Measurements from ENCODE around the gene NAV2.

Gene NAV2

DNA sequence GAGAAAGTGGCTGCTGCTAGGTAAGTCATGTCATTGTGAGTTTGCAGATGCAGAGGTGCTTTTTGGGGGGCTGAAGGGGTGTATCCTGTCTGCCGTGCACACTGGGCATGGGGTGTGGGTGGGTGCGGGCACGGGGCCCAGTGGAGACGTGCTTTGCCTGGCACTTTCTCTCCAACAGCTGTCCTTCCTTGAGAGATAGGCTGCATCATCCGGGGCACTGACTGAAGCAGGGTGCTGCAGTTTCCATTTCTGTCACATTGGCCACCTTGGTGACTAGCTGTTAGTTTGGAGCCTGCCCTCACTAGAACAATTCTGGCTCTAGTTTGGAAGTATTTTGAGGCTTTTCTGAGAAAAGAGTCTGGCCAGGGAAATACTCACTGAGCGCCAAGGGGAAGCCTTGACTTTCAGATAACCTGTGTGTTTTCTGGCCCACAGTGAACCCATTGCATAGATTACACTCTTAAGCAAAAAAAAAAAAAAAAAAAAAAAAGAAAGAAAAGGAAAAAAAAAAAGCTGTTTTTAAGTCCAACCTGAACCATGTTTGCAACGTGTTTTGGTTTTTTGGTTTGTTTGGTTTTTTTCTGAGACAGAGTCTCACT lies 219.2 kb downstream of the NAV2 start:
- no peak for DNase-seq

DNA sequence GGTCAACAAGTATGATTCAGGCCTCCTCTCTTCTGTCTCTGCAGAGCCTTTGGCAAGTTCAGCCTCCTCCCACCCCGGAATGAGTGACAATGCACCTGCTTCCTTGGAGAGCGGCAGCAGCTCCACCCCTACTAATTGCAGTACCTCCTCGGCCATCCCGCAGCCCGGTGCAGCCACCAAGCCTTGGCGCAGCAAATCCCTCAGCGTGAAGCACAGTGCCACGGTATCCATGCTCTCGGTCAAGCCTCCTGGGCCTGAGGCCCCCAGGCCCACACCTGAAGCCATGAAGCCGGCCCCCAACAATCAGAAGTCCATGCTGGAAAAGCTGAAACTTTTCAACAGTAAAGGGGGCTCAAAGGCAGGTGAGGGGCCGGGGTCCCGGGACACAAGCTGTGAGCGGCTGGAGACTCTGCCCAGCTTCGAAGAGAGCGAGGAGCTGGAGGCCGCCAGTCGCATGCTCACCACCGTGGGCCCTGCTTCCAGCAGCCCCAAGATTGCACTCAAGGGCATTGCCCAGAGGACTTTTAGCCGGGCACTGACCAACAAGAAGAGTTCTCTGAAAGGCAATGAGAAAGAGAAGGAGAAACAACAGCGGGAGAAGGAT lies 220.6 kb downstream of the NAV2 start:
- DNase-seq, result no peak

DNA sequence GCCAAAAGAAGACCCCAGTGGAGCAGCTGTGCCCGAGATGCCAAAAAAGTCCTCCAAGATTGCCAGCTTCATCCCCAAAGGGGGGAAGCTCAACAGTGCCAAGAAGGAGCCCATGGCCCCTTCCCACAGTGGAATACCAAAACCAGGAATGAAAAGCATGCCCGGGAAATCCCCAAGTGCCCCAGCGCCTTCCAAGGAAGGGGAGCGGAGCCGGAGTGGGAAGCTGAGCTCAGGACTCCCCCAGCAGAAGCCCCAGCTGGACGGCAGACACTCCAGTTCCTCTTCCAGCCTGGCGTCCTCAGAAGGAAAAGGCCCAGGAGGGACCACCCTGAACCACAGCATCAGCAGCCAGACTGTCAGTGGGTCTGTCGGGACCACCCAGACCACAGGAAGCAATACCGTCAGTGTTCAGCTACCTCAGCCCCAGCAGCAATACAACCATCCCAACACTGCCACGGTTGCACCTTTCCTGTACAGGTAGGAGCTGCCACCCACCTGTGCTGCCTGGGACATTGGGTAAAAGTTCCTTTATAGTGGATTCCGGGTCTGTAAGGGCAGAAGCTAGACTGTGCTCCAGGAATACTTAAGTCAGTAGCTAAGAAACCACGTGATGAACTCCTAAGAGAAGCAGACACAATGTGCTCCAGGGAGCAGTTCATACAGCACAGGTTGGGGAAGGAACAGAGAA lies 221.3 kb downstream of the NAV2 start:
- no peak for DNase-seq

DNA sequence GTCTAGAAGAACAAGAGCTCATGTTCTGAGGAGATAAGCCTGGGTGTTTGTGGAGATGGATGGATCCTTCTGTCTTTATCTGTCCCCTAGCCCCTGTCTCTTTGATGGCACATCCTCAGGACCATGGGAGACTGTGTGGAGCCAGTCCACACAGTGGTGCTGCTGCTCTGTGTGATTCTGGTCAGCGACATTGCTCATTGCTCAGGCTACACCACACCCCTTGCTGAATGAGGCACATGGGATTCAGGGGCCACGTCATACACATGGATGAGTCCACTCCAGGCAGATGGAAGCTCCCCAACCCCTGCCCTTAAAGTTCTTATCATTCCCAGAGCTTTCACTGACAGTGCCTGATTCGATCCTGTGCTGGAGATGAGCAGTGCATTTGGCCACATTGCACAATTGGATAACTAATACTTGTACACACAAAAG lies 222.2 kb downstream of the NAV2 start:
- no peak for DNase-seq

DNA sequence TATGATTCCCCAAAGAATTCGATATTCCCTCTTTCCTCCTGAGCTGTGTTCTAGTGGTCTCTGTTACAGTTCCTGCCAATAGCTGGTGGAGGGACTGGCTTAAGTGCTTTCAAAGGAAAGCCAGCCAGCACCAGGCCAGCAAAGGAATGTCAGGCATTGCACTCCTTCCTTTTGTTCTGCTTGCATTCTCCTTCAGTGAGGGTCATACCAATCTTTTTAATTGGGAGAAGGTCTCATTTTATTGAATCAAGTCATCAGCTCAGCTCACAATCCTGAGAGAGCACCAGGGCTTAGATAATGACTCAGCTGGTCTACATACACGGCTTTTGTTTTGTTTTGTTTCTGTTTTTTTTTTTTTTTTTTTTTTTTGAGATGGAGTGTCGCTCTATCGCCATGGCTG lies 222.9 kb downstream of the NAV2 start:
- DNase-seq, result no peak

DNA sequence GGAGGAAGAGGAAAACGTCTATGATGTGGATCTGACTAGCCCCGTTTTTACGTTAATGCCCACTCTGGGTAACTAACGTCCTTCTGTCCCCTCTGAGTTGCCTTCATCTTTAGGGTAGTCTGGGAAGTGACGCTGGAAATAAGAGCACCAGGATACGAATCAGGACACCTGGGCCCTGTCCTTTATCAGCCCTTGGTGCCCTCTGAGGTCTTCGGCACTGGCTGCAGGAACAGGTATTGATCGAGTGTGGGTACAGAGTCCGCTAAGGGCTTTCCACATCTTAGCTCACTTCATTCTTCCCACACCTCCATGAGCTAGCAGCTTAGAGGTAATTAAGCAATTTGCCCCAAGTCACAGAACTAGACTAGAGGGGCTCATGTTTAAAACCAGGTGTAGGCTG lies 223.8 kb downstream of the NAV2 start:
- DNase-seq, result no peak

DNA sequence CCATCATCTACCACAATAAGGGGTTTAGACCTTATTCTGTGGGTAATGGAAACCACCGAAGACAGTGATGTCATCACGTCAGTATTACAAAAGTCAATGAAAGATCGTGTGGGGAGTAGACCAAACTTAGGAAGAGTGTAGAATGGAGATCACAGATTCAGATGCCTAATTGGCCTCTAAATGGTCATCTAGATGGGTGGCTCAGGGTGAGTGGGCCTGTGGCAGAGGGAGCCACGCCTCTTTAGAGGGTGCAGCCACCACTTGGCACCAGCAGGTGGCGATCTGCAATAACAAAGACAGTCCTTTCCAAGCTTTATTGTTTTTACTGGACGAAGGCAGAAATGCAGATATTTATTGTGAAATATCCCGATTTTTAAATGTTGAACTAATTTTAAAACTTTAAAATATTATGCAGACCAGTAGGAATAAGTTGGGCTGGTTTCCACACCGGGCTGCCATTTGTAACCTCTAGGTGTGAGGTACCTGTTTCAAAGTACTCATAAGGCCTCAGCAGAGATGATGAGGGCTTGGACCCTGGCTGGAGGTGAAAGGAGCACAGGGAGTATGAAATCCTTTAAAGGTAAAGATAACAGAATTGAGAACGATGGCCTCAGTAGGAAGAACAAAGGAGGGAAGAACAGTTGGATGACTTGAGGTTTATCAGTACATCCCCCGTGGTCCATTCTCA lies 225.7 kb downstream of the NAV2 start:
- no peak for DNase-seq

DNA sequence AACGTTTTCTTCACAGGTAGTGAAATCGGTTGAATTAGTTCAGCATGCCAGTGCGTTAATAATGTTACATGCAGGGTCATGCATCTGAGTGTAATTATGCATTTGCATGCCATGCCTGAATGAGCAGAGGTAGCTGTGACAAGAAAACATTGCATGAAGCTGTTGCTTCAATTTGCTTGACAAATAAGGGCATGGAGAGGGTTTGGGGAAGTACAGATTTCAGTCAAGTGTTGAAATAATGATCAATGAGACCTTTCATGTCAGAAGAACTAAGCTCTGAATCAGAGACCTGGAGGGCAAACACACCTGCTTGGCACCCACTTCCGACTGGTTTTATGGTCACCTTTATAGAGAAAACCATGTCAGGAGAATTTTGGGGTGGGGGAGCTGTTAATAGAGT lies 226.2 kb downstream of the NAV2 start:
- no peak for DNase-seq

DNA sequence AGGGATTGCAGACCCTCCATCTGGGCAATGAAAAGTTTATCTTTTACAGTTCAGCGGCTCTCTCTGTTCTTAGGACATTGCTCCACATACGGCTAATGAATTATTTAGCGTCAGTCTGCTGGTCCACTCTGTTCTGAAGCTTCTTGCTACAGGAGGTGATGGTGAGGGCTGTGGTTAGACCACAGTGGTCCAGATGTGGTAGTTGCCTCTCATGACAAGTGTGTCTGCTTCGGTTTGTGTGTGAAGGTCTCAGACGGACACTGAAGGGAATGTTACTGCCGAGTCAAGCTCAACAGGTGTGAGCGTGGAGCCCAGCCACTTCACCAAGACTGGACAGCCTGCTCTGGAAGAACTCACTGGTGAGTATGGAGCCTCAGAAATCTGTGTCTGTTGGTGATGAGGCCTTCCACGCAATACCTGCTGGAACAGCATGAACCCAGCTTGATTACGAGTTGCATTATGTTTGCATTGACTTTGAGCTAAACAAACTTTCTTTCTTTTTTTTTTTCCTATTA lies 226.8 kb downstream of the NAV2 start:
- no peak for DNase-seq

DNA sequence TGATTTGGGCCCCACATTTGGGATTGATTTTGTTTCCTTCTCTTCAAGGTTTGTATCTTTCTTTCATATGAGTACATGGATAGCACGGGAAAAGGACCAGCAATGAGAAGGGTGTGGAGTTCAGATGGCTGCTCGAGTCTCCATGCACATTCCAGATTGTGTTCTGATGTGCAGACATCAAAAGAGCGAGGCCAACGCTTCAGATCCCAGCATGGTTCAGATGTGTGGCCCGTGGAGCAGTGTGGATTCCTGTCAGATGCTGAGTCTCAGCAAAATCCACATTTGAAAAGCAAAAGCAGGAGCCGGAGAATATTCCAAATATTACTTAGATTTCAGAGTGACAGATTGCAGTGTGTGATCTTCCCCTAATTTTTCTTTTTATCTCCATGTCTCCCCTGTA lies 228.2 kb downstream of the NAV2 start:
- DNase-seq, result no peak

DNA sequence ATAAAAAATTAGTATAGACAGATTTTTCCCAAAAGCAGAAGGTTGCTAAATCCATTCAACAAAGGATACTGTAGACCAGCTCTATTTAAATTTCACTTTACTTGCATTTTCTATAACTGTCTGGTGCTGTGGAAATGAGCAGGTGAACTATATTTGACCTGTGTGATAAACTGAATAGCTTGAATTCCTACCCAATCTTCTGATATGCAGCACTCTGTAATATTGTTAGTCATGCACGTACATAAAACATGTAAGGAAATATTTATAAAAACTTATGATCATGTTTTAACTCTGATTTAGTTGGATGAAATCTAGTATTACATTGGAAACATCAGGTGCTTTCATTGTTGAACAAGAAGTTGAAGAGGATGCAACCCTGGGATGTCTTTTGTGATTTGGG lies 234.0 kb downstream of the NAV2 start:
- DNase-seq, result no peak

DNA sequence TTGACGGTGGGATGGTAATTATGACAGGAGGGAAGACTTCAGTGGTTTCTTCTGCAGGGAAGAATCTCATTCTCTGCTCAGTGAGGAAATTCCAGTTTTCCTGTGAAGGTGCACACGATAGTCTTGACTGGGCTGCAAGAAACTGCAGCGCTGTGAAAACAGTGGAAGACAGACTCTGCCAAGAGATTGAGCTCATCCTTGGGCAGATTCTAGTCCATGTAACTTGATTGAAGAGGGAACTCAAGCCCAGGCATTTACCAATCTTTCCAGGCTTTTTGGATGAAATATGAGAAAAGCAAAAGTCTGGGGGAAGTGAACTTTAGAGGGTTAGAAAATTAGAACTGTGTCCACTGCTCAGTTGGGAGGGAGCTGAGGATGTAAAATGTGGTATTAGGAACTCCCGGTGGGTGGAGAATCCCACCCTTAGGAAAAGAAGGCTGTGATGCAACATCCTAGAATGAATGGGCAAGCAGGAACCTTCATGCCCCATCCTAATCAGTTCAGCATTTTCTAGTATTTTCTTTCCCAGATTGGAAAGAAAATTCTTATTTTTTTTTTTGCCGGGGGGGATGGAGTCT lies 235.0 kb downstream of the NAV2 start:
- no peak for DNase-seq

DNA sequence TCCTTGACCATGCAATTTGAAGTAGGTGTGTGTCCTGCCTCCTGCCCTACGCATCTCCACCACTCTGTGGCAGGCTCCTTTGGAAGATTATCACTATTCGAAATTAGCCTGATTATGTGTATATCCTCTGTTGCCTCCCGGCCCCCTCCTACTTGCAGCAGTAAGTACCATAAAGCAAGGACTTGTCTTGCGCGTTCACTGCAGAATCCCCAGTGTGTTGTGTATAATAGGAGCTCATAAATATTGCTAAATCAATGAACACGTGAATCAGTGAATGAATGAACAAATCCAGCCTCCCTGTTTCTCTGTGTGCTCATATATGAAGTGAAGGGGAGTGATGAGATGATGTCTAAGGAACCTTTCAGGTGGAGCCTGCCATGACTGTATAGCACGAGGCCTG lies 237.0 kb downstream of the NAV2 start:
- no peak for DNase-seq

DNA sequence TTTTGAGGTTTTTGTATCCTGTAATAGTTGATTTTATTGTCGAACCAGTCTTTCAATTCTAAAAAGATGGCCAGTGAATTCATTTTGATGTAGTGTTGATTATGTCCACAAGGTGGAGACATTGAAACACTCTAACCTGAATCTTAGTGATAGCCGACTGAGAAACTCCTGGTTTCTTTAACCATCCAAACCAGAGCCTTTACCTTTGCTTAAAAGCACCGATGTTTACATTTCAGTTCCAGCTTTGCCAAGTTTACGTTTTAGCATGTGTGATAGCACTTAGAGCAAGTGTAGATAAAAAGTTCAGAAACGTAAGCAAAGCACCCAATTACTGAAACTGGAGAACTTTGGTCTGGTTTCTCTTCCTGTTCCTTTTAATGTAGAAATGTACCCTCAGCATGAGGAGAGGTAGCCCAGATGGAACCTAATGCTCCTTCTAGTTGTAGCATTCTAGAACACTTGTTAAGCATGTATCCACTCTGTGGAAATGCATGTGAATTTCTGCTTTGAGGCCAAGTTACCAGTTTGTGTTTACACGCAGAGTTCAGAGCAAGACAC lies 239.0 kb downstream of the NAV2 start:
- no peak for DNase-seq

DNA sequence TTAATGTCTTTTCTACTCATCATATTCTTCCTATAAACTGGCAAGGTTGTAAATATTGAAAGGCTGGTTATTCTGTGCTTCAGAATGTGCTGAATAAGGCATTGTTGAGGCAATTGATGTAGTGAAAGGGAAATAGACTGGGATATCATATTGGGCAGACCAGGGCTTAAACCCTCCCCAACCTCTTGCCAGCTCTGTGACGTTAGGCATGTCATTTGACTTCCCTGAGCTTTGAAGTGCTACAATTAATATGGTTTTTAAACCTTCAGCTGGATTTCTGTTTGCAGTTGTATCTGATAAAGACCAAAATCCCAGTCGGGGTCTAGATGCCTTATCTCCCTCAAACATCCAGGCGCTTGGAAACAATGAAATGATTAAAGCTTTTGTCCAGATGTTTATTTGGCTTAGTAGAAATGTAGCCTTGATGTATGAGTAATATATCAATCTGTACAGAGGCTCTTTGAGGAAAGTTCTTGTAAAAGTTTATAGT lies 239.5 kb downstream of the NAV2 start:
- DNase-seq, result no peak

DNA sequence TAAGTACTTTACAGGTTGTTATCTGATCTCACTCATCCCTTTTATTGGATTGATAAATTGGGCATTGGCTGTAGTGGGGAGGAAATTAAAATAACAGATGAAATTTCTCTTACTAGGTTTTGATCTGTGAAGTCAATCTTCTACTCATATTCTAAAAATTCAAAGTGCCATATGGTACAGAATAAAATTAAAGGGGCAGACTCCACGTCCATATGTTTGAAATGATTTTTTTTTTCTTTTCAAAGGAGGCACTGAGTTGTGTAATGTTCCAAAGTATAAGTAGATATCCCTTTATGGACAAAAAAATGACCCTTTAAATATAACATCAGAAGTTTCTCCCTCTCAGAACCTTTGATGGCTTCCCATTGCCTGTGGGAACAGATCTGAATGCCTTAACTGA lies 240.3 kb downstream of the NAV2 start:
- DNase-seq, result no peak

DNA sequence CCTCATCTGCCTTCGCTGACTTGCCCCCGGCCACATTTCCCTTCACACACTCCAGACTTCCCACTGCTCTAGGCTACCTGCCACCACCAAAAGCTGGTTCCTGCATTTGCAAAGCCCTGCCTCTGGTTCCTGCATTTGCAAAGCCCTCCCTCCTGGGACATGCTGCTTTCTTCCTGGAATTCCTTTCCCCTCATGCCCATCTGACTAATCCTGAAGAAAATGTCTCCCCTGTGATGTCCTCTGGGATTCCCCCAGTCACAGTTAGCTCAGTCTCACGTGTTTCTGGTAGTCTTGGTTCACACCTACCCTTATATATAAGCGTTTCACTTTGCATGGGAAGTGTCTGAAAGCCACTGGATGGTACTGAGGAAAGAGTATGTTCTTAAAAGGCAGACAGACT lies 240.7 kb downstream of the NAV2 start:
- DNase-seq, result no peak

DNA sequence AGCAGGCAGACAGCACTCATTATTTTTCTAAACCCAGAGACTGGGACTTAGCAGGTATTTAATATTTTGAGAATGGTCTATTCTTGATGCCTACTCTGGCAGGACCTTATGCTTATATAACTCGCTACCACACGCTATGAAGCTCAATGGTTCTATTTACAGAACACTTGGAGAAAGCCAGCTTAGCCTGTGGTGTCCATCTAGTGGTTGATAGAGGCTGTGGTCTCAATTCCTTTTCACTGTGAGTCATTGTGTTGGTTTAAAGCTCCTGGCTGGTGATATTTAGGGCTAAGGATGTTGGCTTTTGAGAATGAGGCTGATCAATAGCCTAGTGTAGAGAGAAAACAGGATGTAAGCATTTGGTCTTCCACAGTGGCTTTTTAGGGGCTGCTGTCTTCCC lies 241.3 kb downstream of the NAV2 start:
- no peak for DNase-seq

DNA sequence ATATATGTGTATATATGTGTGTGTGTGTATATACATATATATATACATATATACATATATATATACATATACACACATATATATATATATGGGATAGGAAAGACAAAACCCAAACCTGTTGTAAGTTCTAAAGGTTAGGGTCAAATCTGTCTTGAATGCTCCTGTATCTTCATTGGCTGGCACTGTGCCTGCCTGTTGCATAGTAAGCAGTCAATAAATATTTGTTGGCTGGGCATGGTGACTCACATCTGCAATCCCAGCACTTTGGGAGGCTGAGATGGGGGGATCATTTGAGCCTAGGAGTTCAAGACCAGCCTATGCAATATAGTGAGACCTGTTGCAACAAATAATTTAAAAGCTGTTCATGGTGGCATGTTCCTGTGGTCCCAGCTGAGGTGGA lies 242.3 kb downstream of the NAV2 start:
- DNase-seq, result no peak

DNA sequence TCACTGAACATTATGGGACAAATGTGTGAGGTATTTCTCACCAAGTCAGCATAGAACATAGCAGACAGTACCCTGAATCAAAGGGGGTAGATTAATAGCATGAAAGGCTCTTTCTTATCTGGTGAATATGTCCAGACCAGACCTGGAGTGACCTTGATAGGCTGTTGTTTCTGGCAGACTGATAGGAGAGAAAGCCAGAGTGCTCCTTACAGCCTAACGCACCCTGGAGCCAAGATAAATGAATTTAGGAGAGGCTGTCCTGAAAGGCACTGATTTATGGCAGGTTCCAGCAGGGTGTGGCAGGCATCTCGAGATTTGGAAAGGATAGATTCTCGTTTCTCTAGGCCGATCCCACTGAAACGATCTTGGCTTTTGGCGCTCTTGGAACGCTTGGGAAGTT lies 243.0 kb downstream of the NAV2 start:
- no peak for DNase-seq

DNA sequence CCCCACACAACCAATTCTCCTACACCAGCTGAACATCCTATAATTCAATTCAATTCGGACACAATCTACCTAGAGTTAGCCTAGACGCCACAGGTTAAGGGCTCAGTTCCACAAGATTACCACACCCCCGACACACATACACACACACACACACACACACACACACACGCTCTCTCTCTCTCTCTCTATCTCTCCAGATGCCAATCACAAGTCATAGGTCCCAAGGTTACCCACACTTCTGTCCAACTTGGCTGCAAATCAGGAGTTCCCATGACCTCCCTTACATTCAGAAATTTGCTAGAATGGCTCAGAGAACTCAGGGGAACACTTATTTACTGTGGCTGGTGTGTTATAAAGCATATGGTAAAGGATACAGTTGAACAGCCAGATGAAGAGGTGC lies 243.6 kb downstream of the NAV2 start:
- no peak for DNase-seq

DNA sequence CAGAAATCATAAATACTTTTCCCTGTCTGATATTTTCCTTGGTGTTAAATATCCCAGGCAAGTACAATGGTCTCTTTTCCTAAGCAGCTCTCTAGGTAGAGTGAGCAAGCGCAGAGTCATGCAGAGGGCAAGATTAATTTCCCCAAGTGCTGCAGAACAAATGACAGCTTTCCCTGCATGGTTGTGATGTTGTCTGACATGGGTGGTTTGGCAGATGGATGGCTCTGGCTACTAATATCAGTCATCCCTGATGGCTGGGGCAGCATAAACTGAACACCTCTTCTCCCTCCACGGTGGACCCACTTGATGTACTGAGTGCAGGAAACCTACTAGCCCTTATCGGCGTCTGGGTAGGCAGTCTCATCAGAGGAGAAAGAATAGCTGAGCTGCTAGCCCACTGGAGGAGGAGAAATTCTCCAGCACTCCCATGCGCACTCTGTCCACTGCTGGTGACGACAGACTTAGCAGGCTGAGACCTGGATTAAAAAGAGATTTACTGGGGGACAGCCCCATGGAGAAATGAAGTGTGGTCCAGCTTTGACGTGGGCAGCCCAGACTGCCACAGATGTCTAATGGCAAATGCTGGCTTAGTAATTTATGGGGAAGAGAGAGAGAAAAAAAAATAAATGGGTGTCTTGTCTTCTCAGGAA lies 244.8 kb downstream of the NAV2 start:
- DNase-seq, result no peak
